Neural cell (in vitro differentiated cells): Measurements from ENCODE around the gene NACC2. TPM values are rescaled to one million over a fixed set of nuclear protein-coding genes. Genes with fewer than 3 reads are reported as not detected.

Source experiments
- H2AFZ ChIP-seq: fragments of 200-600, 300-800 bp; sonication (generic), shearing (Covaris generic); 2 replicates; pipeline ENCODE4 v1.6.0; 2014; ENCODE audit warnings: low read depth, mild to moderate bottlenecking, antibody characterized with exemption, low read length, moderate library complexity
- H3F3A ChIP-seq: fragments of 200-600 bp; shearing (Covaris generic); 2 replicates; pipeline ENCODE4 v1.6.1; 2016; ENCODE audit warnings: mild to moderate bottlenecking, moderate library complexity, mixed read lengths, antibody characterized with exemption, low read length; ENCODE audit not compliant: insufficient read depth, poor library complexity, severe bottlenecking
- H3K27ac ChIP-seq: fragments of 200-600, 300-800 bp; sonication (generic), shearing (Covaris generic); 2 replicates; pipeline ENCODE4 v1.5.1; 2014; ENCODE audit warnings: mild to moderate bottlenecking, low read length, moderate library complexity
- H3K27me3 ChIP-seq: fragments of 300-800, 200-600 bp; sonication (generic), shearing (Covaris generic); 2 replicates; pipeline ENCODE4 v1.6.0; 2014; ENCODE audit warnings: mild to moderate bottlenecking, low read depth, low read length, moderate library complexity; ENCODE audit not compliant: insufficient read depth
- H3K36me3 ChIP-seq: fragments of 300-800, 200-600 bp; sonication (generic), shearing (Covaris generic); 2 replicates; pipeline ENCODE4 v1.5.1; 2014; ENCODE audit warnings: mild to moderate bottlenecking, antibody characterized with exemption, low read length, moderate library complexity; ENCODE audit not compliant: insufficient read depth
- H3K4me2 ChIP-seq: fragments of 300-800, 200-600 bp; sonication (generic), shearing (Covaris generic); 2 replicates; pipeline ENCODE4 v1.6.0; 2014; ENCODE audit warnings: mild to moderate bottlenecking, low read length
- H3K4me3 ChIP-seq: fragments of 300-800, 200-600 bp; sonication (generic), shearing (Covaris generic); 2 replicates; pipeline ENCODE4 v1.5.1; 2014; ENCODE audit warnings: mild to moderate bottlenecking, low read length, moderate library complexity
- H3K79me2 ChIP-seq: fragments of 200-600 bp; shearing (Covaris generic); replicated peaks from 2 replicates; pipeline ENCODE4 v1.6.0; 2014; ENCODE audit warnings: mild to moderate bottlenecking, low read length, moderate library complexity; ENCODE audit not compliant: insufficient read depth
- H3K9ac ChIP-seq: fragments of 300-800, 200-600 bp; sonication (generic), shearing (Covaris generic); 2 replicates; pipeline ENCODE4 v1.6.1; 2016; ENCODE audit warnings: mild to moderate bottlenecking, low read length, mixed read lengths
- H3K9me2 ChIP-seq: fragments of 200-600 bp; shearing (Covaris generic); 2 replicates; pipeline ENCODE4 v1.6.1; 2016; ENCODE audit warnings: mild to moderate bottlenecking, low read length, mixed read lengths; ENCODE audit not compliant: insufficient read depth
- H3K9me3 ChIP-seq: fragments of 200-600, 300-800 bp; sonication (generic), shearing (Covaris generic); 2 replicates; pipeline ENCODE4 v1.6.1; 2016; ENCODE audit warnings: mild to moderate bottlenecking, mixed run types, low read length, moderate library complexity, mixed read lengths
- H4K20me1 ChIP-seq: fragments of 200-600 bp; shearing (Covaris generic); 2 replicates; pipeline ENCODE4 v1.6.1; 2016; ENCODE audit warnings: mild to moderate bottlenecking, mixed run types; ENCODE audit not compliant: insufficient read depth
- EP300 ChIP-seq: fragments of 450-650 bp; conservative IDR thresholded peaks from 2 replicates; pipeline ENCODE4 v1.6.1; 2014; ENCODE audit warnings: antibody characterized with exemption, mild to moderate bottlenecking, moderate library complexity; ENCODE audit not compliant: poor library complexity, severe bottlenecking
- EZH2 ChIP-seq: fragments of 200-600, 300-800 bp; shearing (Covaris generic), sonication (generic); IDR thresholded peaks from 2 replicates; pipeline ENCODE4 v1.6.1; 2014; ENCODE audit warnings: antibody characterized with exemption, low read length, borderline replicate concordance, mild to moderate bottlenecking; ENCODE audit not compliant: insufficient read depth, poor library complexity, severe bottlenecking
- MXI1 ChIP-seq: fragments of 450-650 bp; conservative IDR thresholded peaks from 2 replicates; pipeline ENCODE4 v1.6.1; 2014; ENCODE audit warnings: antibody characterized with exemption, mild to moderate bottlenecking; ENCODE audit not compliant: poor library complexity, severe bottlenecking
- POLR2AphosphoS5 ChIP-seq: IDR thresholded peaks from 2 replicates; pipeline ENCODE4 v1.6.1; 2012
- RAD21 ChIP-seq: fragments of 450-650 bp; conservative IDR thresholded peaks from 2 replicates; pipeline ENCODE4 v1.6.1; 2014; ENCODE audit warnings: antibody characterized with exemption, mild to moderate bottlenecking, moderate library complexity
- SMC3 ChIP-seq: fragments of 450-650 bp; conservative IDR thresholded peaks from 2 replicates; pipeline ENCODE4 v1.6.1; 2014; ENCODE audit warnings: antibody characterized with exemption, mild to moderate bottlenecking, moderate library complexity; ENCODE audit not compliant: poor library complexity
- TAF1 ChIP-seq: IDR thresholded peaks from 2 replicates; pipeline ENCODE4 v1.6.1; 2012; ENCODE audit warnings: low read depth
- polyA plus RNA-seq: library from polyadenylated mRNA; depleted of rRNA; stranded (reverse); fragments of >200 nt; gene quantifications from 2 replicates; pipeline ENCODE4 v1.2.3, GENCODE V29; 2014
- TF ChIP-seq, protein P1 (sequence below): IDR thresholded peaks from 2 replicates; pipeline ENCODE4 v1.6.1; 2012; ENCODE audit warnings: borderline replicate concordance
- TF ChIP-seq, protein P2 (sequence below): fragments of 450-650 bp; IDR thresholded peaks from 2 replicates; pipeline ENCODE4 v1.5.1; 2014; ENCODE audit warnings: antibody characterized with exemption, mild to moderate bottlenecking, moderate library complexity; ENCODE audit not compliant: poor library complexity, severe bottlenecking

NACC2 gene
- polyA plus RNA-seq, 1 donor from 2014 or later: 1.7 TPM

DNA sequence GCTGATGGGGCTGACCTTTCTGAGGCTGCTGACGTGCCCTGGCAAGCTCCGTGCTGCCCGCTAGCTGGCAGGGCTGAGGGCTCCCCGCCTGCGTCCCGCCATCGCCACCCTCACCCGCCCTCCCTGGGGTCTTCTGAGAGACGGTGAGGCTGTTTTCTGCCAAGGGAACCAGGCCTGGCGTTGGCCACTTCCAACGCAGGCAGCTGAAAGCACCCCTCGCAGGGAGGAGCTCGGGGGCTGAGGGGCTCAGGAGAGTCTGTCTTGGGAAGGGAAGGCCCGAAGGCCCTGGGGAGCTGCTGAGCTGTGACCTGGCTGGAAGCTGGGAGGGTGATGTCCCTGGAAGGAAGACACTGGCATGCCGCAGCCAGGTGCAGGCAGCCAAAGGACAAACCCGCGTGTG, 33.3 kb upstream of the NACC2 start:
- Histone ChIP-seq H3K36me3 (no peaks in the 10 kb centered on the region), H2AFZ (no peak overlapping the region), H3K4me2 (no peak overlapping the region), H3K9me3 (no peaks in the 10 kb centered on the region), H3K4me3 (no peak overlapping the region), H3K9ac (no peak overlapping the region), H3F3A (no peaks in the 10 kb centered on the region), H3K79me2 (no peaks in the 10 kb centered on the region), H3K9me2 (no peaks in the 10 kb centered on the region), H3K27ac (no peak overlapping the region), H3K27me3 (peaks cover 7% of the 10 kb centered on the region), H4K20me1 (no peaks in the 10 kb centered on the region)
- TF ChIP-seq TAF1 (no peak), SMC3 (no peak), EZH2 (no peak), MXI1 (no peak), EP300 (no peak), POLR2AphosphoS5 (no peak), RAD21 (no peak)
- TF ChIP-seq, protein P1, sequence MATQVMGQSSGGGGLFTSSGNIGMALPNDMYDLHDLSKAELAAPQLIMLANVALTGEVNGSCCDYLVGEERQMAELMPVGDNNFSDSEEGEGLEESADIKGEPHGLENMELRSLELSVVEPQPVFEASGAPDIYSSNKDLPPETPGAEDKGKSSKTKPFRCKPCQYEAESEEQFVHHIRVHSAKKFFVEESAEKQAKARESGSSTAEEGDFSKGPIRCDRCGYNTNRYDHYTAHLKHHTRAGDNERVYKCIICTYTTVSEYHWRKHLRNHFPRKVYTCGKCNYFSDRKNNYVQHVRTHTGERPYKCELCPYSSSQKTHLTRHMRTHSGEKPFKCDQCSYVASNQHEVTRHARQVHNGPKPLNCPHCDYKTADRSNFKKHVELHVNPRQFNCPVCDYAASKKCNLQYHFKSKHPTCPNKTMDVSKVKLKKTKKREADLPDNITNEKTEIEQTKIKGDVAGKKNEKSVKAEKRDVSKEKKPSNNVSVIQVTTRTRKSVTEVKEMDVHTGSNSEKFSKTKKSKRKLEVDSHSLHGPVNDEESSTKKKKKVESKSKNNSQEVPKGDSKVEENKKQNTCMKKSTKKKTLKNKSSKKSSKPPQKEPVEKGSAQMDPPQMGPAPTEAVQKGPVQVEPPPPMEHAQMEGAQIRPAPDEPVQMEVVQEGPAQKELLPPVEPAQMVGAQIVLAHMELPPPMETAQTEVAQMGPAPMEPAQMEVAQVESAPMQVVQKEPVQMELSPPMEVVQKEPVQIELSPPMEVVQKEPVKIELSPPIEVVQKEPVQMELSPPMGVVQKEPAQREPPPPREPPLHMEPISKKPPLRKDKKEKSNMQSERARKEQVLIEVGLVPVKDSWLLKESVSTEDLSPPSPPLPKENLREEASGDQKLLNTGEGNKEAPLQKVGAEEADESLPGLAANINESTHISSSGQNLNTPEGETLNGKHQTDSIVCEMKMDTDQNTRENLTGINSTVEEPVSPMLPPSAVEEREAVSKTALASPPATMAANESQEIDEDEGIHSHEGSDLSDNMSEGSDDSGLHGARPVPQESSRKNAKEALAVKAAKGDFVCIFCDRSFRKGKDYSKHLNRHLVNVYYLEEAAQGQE: no peak
- TF ChIP-seq, protein P2, sequence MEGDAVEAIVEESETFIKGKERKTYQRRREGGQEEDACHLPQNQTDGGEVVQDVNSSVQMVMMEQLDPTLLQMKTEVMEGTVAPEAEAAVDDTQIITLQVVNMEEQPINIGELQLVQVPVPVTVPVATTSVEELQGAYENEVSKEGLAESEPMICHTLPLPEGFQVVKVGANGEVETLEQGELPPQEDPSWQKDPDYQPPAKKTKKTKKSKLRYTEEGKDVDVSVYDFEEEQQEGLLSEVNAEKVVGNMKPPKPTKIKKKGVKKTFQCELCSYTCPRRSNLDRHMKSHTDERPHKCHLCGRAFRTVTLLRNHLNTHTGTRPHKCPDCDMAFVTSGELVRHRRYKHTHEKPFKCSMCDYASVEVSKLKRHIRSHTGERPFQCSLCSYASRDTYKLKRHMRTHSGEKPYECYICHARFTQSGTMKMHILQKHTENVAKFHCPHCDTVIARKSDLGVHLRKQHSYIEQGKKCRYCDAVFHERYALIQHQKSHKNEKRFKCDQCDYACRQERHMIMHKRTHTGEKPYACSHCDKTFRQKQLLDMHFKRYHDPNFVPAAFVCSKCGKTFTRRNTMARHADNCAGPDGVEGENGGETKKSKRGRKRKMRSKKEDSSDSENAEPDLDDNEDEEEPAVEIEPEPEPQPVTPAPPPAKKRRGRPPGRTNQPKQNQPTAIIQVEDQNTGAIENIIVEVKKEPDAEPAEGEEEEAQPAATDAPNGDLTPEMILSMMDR: no peak

GRCh38 chr9:136127313-136127712, 32.2 kb upstream of the NACC2 start:
- H3K4me3 ChIP-seq: no peak overlapping the region
- no peaks in the 10 kb centered on the region for H3K9me3 ChIP-seq
- no peaks in the 10 kb centered on the region for H3K79me2 ChIP-seq
- H3K4me2 ChIP-seq: no peak overlapping the region
- H3K9me2 ChIP-seq: no peaks in the 10 kb centered on the region
- no peaks in the 10 kb centered on the region for H3K36me3 ChIP-seq
- no peak for TF ChIP-seq SMC3
- TF ChIP-seq RAD21: no peak
- TF ChIP-seq EP300: no peak
- no peak for TF ChIP-seq EZH2
- TF ChIP-seq TAF1: no peak
- no peak for TF ChIP-seq POLR2AphosphoS5
- TF ChIP-seq, protein P2: no peak
- no peak for TF ChIP-seq MXI1
- TF ChIP-seq, protein P1: no peak
- no peaks in the 10 kb centered on the region for H4K20me1 ChIP-seq
- no peaks in the 10 kb centered on the region for H3F3A ChIP-seq
- no peak overlapping the region for H3K9ac ChIP-seq
- H3K27ac ChIP-seq: no peak overlapping the region
- H3K27me3 ChIP-seq: peaks cover 3% of the 10 kb centered on the region
- no peak overlapping the region for H2AFZ ChIP-seq
